ENCODE results near the gene CAMKK2.

GRCh38 chr12:121283841-121284240 lies 12.7 kb downstream of the CAMKK2 start:
- TF ChIP-seq, protein P1, sequence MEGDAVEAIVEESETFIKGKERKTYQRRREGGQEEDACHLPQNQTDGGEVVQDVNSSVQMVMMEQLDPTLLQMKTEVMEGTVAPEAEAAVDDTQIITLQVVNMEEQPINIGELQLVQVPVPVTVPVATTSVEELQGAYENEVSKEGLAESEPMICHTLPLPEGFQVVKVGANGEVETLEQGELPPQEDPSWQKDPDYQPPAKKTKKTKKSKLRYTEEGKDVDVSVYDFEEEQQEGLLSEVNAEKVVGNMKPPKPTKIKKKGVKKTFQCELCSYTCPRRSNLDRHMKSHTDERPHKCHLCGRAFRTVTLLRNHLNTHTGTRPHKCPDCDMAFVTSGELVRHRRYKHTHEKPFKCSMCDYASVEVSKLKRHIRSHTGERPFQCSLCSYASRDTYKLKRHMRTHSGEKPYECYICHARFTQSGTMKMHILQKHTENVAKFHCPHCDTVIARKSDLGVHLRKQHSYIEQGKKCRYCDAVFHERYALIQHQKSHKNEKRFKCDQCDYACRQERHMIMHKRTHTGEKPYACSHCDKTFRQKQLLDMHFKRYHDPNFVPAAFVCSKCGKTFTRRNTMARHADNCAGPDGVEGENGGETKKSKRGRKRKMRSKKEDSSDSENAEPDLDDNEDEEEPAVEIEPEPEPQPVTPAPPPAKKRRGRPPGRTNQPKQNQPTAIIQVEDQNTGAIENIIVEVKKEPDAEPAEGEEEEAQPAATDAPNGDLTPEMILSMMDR (conservative IDR thresholded peaks at IDR 0.05; ENCODE audit: low read length): no peak
- no peak for TF ChIP-seq EZH2phosphoT487 (IDR thresholded peaks at IDR 0.05; ENCODE audit: borderline replicate concordance, low read depth, low read length)
